Measurements from ENCODE around the gene ZNF333.
"Not testable (repeated sequence)": the region's sequence is repeated elsewhere in the genome, so short reads cannot be mapped to it uniquely, and the experiment has no call there.

The ZNF333 gene

DNA sequence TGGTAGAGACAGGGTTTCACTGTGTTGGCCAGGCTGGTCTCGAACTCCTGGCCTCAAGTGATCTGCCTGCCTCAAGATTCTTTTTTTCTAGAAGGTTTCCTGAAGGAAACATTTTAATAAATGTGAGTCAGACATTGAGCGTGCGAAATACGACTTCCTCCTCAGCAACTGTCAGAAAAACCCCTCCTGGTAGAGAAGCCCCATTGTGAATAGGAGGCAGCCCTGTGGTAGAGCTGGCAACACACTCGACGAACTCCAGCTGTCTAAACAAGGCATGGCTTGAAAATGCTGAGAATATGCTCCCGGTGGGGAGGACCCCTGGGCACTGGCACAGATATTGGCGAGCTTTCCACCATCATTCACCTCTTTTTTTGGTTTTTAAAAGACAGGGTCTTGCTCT is 9.8 kb downstream of the ZNF333 start:
- no peak for DNase-seq (ENCODE audit: low read depth in 2 of 2)

DNA sequence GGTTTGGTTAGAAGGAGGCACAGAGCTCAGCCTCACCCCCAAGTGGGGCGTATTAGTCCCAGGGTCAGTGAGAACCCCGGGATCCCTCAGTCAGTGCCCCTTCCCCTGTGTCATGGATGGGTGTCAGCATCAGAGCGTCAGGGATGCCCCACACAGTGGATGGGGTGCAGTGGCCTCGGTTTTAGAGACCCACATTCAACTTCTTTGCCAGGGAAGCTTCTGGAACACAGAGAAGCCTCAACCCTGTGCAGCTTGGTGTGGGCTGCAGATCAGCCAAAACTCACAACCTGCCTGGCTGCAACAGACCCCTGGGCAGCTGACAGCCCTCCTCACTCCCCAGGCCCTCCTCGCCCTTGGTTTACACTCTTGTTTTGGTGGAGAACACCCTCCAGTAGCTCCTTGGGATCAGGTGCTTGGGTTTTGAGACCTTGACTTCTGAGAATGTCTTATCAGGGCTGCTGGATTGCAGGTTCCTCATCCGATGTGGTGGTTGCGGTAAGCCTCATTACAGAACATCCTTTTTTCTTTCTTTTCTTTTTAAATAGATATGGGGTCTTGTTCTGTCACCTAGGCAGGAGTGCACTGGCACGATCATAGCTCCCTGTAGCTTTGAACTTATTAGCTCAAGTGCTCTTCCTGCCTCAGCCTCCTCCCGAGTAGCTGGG is 11.0 kb downstream of the ZNF333 start:
- DNase-seq (ENCODE audit: low read depth in 2 of 2), result no peak

DNA sequence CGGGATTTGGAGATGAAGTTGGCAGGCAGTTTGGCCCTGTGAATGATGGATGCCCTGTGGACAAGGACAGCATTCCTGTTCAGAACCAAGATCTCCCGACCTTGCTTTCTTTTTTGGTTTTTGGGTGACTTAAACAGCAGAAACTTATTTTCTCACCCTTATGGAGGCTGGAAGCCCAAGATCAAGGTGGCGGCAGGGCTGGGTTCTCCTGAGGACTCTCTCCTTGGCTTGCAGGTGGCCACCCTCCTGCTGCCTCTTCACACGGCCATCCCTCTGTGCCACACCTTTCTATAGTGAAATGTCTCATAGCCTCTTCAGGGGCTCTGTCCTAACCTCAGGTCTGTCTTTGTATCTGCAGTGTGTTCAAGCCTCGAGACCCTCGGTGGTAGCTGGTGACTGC is 14.0 kb downstream of the ZNF333 start:
- no peak for DNase-seq (ENCODE audit: low read depth in 2 of 2)

- no peak for DNase-seq (ENCODE audit: low read depth in 2 of 2)
Observed at GRCh38 chr19:14704450-14704849, 14.6 kb downstream of the ZNF333 start.

DNA sequence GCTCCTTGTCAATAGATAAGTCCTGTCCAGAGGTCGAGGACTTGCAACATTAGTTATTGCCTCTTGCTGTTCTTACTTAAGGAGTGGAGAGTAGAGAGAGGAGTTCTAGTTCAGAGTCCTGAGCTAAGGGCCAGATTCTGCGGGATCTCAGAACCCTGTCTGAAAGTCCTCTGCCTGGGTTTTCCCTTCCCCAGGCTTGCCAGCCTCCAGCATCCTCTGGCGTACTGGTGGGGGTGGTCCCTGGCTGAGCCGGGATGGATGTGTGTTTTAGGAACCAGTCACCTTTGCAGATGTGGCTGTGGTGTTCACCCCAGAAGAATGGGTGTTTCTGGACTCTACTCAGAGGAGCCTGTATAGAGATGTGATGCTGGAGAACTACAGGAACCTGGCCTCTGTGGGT is 26.0 kb downstream of the ZNF333 start:
- DNase-seq (ENCODE audit: low read depth in 2 of 2), result no peak

GRCh38 chr19:14718522-14719116 is 28.8 kb downstream of the ZNF333 start:
- no peak for DNase-seq (ENCODE audit: low read depth in 2 of 2)

DNA sequence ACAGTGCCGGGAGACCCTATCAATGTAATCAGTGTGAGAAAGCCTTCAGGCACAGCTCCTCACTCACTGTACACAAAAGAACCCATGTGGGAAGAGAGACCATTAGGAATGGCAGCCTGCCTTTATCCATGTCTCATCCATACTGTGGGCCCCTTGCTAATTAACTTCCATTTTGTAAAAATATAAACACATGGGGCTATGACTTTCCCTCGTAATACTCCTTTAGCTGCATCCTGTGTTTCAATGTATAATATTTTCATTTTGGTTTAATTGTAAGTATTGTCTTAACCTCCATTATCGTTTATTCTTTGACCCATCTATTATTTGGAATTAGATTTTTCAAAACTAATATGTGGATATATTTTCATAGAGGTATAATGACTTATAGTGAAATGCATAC is 29.3 kb downstream of the ZNF333 start:
- DNase-seq (ENCODE audit: low read depth in 2 of 2), result no peak

GRCh38 chr19:14722127-14722526 is 32.3 kb downstream of the ZNF333 start:
- no peak for DNase-seq (ENCODE audit: low read depth in 2 of 2)

- DNase-seq (ENCODE audit: low read depth in 2 of 2), result no peak
Observed at GRCh38 chr19:14728595-14728994, 38.7 kb downstream of the ZNF333 start.

DNA sequence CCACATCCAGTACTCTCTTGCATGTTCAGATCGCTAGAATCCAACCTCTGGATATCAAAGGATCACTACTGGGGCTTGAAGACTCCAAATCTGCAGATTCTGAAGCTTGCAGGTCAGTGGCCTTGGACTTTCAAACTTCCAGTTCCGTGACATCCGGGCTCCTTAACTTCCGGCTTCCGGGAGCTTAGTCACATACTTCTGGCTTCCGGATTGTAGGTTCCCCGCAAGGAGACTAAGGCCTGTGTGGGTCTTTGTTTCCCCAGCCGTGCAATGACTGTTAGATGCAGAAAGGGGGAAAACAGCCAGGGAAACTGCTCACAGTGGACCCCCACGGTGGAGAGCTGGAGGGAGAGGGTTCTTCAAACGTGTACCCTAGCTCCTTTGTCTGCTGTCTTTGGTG is 41.4 kb downstream of the ZNF333 start:
- no peak for DNase-seq (ENCODE audit: low read depth in 2 of 2)

DNA sequence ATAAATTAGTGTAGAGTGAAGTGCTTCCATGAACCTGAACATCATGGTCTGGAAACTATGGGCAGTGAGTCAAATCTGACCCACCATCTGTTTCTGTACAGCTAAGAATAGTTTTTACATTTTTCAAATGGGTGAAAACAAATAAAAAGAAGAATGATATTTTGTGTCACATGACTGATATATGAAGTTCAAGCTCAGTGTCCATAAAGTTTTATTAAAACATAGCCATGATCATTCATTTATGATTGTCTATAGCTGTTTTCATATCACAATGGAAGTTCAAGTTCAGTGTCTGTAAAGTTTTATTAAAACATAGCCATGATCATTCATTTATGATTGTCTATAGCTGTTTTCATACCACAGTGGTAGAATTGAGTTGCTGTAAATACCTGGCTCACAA is 42.7 kb downstream of the ZNF333 start:
- DNase-seq (ENCODE audit: low read depth in 2 of 2), result no peak

- no peak for DNase-seq (ENCODE audit: low read depth in 2 of 2)
Observed at GRCh38 chr19:14733574-14733973, 43.7 kb downstream of the ZNF333 start.

- DNase-seq (ENCODE audit: low read depth in 2 of 2), result no peak
Observed at GRCh38 chr19:14735915-14736314, 46.1 kb downstream of the ZNF333 start.

GRCh38 chr19:14746886-14747285 is 57.0 kb downstream of the ZNF333 start:
- DNase-seq (ENCODE audit: low read depth in 2 of 2), result no peak

- no peak for DNase-seq (ENCODE audit: low read depth in 2 of 2)
Observed at GRCh38 chr19:14748601-14749000, 58.8 kb downstream of the ZNF333 start.

- no peak for DNase-seq (ENCODE audit: low read depth in 2 of 2)
Observed at GRCh38 chr19:14758816-14759215, 69.0 kb downstream of the ZNF333 start.

DNA sequence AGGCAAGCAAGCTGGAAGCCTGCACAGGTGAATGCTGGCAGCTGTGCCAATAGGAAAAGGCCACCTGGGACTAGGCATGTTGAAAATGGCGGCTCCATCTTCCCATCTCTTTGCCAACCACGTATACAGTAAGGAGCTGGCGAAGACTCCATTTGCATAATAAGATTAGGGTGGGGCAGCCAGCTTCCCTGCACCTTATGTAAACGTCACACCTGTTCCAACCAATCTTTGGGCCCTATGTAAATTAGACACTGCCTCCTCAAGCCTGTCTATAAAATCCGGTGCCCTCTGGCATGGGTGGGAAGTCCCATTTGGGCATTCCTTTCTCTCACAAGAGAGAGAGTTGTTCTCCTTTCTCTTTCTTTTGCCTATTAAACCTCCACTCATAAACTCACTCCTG is 71.8 kb downstream of the ZNF333 start:
- no peak for DNase-seq (ENCODE audit: low read depth in 2 of 2)

- no peak for DNase-seq (ENCODE audit: low read depth in 2 of 2)
Observed at GRCh38 chr19:14762111-14762510, 72.3 kb downstream of the ZNF333 start.

- no peak for DNase-seq (ENCODE audit: low read depth in 2 of 2)
Observed at GRCh38 chr19:14763497-14764145, 73.8 kb downstream of the ZNF333 start.

- no peak for DNase-seq (ENCODE audit: low read depth in 2 of 2)
Observed at GRCh38 chr19:14764401-14764800, 74.6 kb downstream of the ZNF333 start.

DNA sequence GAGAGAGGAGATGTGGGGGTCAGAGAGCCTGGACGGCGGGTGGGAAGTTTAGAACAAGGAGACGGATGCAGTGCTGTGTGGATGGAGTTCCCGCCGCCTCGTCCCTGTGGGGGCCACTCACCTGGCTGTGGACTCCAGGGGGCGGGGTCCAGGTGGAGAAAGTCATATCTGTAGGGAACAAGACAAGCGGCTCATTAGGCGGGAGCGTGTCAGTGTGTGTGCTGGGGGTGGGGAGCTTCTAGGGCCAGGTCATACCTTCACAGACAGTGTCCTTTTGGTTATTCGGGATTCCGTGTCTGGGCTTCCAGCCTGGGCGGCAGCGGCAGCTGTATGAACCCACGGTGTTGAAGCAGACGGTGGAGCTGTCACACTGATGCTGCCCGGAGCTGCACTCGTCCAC is 75.6 kb downstream of the ZNF333 start:
- DNase-seq (ENCODE audit: low read depth in 2 of 2), result not testable (repeated sequence)

- DNase-seq (ENCODE audit: low read depth in 2 of 2), result not testable (repeated sequence)
Observed at GRCh38 chr19:14765841-14766240, 76.0 kb downstream of the ZNF333 start.

- no peak for DNase-seq (ENCODE audit: low read depth in 2 of 2)
Observed at GRCh38 chr19:14767466-14767971, 77.7 kb downstream of the ZNF333 start.

Data from activated CD4-positive, alpha-beta T cell treated with anti-CD3 and anti-CD28 coated beads for 24 hours (primary cell).